ENCODE data around the gene WNT11. TPM values are rescaled to one million over a fixed set of nuclear protein-coding genes. Genes with fewer than 3 reads are reported as not detected.

WNT11 gene
- total RNA-seq, 1 donor from 2014 or later, result 6.9 TPM

DNA sequence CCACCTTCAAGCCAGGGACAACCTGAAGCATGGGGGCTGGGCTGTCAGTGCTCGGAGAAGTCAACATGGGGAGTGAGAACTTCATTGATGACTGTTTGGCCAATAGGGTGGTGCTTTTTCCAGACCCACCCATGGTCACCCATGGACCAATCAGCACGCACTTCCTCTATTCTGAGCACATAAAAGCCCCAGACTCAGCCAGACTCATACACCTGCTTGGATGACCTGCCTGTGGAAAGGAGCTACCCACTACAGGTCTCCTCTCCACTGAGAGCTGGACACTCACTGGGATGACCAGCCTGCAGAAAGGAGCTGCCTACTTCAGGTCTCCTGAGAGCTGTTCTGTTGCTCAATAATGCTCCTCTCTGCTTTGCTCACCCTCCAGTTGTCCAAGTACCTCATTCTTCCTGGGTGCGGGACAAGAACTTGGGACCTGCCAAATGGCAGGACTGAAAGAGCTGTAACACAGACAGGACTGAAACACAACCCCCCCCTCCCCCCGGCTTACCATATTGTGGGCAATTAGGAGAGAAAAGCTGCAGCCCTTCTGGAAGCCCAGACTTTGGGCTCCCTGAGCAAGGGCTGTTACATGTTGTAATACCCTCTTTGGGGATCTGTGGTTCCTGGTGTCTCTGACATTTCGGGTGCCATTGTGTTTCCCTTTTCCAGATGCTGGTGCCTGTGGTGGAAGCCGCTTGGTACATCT lies 44.4 kb upstream of the WNT11 start:
- H3K36me3 ChIP-seq, result no peaks in the 10 kb centered on the region
- no peak for DNase-seq (ENCODE audit: extremely low spot score in 2 of 2)
- H3K4me1 ChIP-seq, result no peaks in the 10 kb centered on the region
- H3K27me3 ChIP-seq, result no peaks in the 10 kb centered on the region
- H3K9me3 ChIP-seq, result no peaks in the 10 kb centered on the region
- intact Hi-C loops (cut with DNase I), result no loop called here
- no peak overlapping the region for H3K27ac ChIP-seq
- no peak for TF ChIP-seq POLR2A (IDR thresholded peaks at IDR 0.05)
- TF ChIP-seq, protein P1, sequence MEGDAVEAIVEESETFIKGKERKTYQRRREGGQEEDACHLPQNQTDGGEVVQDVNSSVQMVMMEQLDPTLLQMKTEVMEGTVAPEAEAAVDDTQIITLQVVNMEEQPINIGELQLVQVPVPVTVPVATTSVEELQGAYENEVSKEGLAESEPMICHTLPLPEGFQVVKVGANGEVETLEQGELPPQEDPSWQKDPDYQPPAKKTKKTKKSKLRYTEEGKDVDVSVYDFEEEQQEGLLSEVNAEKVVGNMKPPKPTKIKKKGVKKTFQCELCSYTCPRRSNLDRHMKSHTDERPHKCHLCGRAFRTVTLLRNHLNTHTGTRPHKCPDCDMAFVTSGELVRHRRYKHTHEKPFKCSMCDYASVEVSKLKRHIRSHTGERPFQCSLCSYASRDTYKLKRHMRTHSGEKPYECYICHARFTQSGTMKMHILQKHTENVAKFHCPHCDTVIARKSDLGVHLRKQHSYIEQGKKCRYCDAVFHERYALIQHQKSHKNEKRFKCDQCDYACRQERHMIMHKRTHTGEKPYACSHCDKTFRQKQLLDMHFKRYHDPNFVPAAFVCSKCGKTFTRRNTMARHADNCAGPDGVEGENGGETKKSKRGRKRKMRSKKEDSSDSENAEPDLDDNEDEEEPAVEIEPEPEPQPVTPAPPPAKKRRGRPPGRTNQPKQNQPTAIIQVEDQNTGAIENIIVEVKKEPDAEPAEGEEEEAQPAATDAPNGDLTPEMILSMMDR (IDR thresholded peaks at IDR 0.05), result no peak
- no peak for TF ChIP-seq POLR2AphosphoS5 (IDR thresholded peaks at IDR 0.05; ENCODE audit: insufficient read depth in 1 of 2, low read depth in 1 of 2)
- H3K4me3 ChIP-seq, result no peak overlapping the region

DNA sequence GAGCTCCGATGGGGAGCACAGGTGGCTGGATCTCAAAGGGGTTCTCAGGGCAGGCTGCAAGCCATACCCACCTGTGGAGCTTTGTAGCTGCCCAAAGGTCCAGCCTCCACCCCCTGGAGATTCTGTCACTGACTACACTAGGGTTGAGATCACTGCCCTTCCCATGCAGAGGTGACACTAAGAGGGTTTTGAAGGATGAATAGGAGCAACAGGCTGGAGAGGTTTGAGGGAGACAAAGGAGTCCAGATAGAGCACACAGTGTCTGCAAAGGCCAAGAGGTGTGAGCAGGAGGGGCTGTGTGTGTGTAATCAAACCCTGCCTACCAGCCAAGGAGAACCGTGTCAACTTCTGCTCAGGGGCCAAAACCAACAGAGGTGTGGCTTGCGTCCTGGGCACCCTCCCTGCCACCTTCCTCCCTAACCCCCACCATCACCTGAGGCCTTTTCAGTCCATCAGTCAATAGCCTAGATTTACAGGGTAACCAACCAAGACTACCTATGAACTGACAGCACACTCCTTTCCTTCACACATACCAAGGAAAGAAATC lies 43.0 kb upstream of the WNT11 start:
- no peak for DNase-seq (ENCODE audit: extremely low spot score in 2 of 2)
- intact Hi-C loops (cut with DNase I), result no loop called here
- H3K4me1 ChIP-seq, result no peaks in the 10 kb centered on the region
- no peaks in the 10 kb centered on the region for H3K27me3 ChIP-seq
- TF ChIP-seq, protein P1 (IDR thresholded peaks at IDR 0.05), result no peak
- TF ChIP-seq POLR2A (IDR thresholded peaks at IDR 0.05) (no peak), POLR2AphosphoS5 (IDR thresholded peaks at IDR 0.05; ENCODE audit: insufficient read depth in 1 of 2, low read depth in 1 of 2) (no peak)
- no peak overlapping the region for H3K27ac ChIP-seq
- no peaks in the 10 kb centered on the region for H3K9me3 ChIP-seq
- H3K36me3 ChIP-seq, result no peaks in the 10 kb centered on the region
- H3K4me3 ChIP-seq, result no peak overlapping the region

DNA sequence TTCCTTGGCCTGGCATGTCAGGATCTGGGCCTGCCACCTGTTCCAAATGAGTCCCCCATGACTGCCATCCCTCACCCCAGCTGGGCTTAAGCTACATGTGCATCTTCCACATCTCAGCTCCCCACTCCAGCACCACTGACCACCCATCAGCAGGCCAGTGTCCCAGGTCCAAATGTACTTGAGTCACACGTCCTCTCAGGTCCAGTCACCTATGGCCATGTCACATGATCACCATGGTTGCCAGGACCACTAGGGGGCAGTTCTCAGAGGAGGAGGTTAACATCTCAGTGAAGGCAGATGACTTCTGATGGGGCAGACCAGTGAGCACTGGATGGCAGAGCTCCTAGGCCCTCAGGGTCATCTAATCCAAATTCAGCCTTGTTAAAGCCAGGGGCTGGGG lies 41.9 kb upstream of the WNT11 start:
- TF ChIP-seq, protein P1 (IDR thresholded peaks at IDR 0.05), result no peak
- Histone ChIP-seq H3K4me1 (no peaks in the 10 kb centered on the region), H3K27ac (no peak overlapping the region), H3K36me3 (no peaks in the 10 kb centered on the region), H3K9me3 (no peaks in the 10 kb centered on the region), H3K27me3 (no peaks in the 10 kb centered on the region), H3K4me3 (no peak overlapping the region)
- no peak for DNase-seq (ENCODE audit: extremely low spot score in 2 of 2)
- intact Hi-C loops (cut with DNase I), result no loop called here

DNA sequence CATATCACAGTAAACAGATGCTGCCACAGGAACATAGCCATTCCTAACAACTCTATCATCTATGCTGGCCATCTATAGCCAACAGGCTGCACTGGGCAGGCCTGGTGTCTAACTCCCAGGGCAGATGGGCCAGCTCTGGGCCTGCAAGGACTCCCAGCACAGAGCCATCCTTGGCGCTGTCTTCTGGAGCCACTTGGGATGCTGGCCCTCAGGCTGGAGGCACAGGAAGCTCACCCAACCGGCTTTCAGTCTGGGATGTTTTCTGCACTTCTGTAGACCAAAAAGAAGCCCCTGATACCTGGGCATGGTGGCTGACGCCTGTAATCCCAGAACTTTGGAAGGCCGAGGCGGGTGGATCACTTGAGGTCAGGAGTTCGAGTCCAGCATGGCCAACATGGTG lies 40.8 kb upstream of the WNT11 start:
- TF ChIP-seq, protein P1 (IDR thresholded peaks at IDR 0.05), result no peak
- TF ChIP-seq POLR2A (IDR thresholded peaks at IDR 0.05) (no peak), POLR2AphosphoS5 (IDR thresholded peaks at IDR 0.05; ENCODE audit: insufficient read depth in 1 of 2, low read depth in 1 of 2) (no peak)
- intact Hi-C loops (cut with DNase I), result no loop called here
- H3K27ac ChIP-seq, result no peak overlapping the region
- no peaks in the 10 kb centered on the region for H3K9me3 ChIP-seq
- no peaks in the 10 kb centered on the region for H3K4me1 ChIP-seq
- no peak for DNase-seq (ENCODE audit: extremely low spot score in 2 of 2)
- no peaks in the 10 kb centered on the region for H3K27me3 ChIP-seq
- H3K4me3 ChIP-seq, result no peak overlapping the region
- no peaks in the 10 kb centered on the region for H3K36me3 ChIP-seq

DNA sequence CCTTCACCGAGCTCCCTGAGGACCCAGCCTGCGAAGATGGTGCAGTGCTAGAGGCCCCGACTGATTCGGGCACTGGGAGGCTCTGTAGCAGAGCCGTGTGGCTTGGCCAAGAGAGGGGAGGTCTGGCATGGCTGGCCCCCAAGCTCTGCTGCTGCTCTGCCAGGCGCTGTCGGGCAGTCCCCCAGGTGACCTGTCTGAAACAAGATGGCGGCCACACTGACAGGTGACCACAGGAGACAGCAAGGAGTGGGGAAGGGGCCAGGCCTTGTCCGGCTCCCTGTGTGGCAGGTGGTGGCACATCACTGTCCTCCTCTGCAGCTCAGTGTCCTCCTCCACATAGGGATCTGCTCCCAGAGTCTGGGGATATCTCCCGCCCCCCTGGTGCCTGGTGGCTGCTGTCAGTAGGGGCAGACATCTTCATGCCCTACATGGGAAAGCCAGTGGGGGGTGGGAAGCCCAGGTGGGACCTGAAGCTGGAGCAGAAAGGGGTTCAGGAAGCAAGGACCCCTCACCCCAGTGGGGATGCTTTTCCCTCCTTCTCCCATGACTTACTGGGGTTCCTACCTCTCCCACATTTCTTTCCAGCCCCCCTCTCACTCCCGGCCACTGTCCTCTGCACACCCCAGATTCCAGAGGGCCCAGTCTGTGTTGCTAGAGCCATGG lies 40.1 kb upstream of the WNT11 start:
- TF ChIP-seq, protein P1 (IDR thresholded peaks at IDR 0.05), result no peak
- no peak for TF ChIP-seq POLR2A (IDR thresholded peaks at IDR 0.05)
- no peak for TF ChIP-seq POLR2AphosphoS5 (IDR thresholded peaks at IDR 0.05; ENCODE audit: insufficient read depth in 1 of 2, low read depth in 1 of 2)
- H3K36me3 ChIP-seq, result no peaks in the 10 kb centered on the region
- H3K27ac ChIP-seq, result no peak overlapping the region
- H3K4me3 ChIP-seq, result no peak overlapping the region
- no peaks in the 10 kb centered on the region for H3K4me1 ChIP-seq
- H3K9me3 ChIP-seq, result no peaks in the 10 kb centered on the region
- H3K27me3 ChIP-seq, result no peaks in the 10 kb centered on the region
- DNase-seq (ENCODE audit: extremely low spot score in 2 of 2), result no peak
- intact Hi-C loops (cut with DNase I), result no loop called here
